Measurements from ENCODE around the gene RAB3B. TPM values are rescaled to one million over a fixed set of nuclear protein-coding genes. Genes with fewer than 3 reads are reported as not detected.
A peak's percentile ranks its signal among the peaks of the same experiment; 100 is the strongest.
"Not testable (repeated sequence)": the region's sequence is repeated elsewhere in the genome, so short reads cannot be mapped to it uniquely, and the experiment has no call there.

Gene RAB3B
- total RNA-seq, 1 donor from 2014 or later, result not detected

DNA sequence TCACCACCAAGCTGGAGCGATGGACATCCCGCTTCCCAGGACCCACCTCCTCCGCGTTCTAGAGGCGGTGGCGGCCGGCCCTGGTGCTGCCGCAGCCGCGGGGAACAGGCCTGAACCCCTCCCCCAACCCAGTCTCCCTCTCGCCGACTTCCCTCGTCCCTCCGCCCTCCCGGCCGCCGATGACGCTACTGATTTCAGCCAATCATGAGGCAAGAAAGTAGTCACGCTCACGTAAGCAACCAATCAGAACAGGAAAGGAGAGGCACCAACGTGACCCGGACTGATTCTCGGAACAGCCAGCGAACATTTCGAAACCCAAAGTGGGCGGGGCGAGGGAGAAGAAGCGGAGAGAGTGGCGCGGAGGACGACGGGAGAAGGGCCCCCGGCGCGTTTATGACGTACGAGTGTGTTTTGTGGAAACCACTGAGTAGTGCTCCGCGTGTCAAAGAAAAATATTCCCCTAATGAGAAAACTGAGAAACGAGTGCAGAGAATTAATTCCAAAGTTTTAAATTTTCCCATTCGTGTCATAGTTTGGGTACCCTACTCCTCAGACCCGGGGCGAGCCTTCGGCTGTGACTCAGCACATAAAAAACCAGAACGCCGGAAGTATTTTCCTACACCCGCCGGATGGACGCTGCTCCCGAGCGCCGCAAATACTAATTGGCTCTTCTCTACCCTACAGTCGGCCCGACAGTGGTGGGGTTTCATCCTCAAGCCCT, 111.7 kb downstream of the RAB3B start, which contains the start of gene NRDC:
NRDC (minus strand) TSS at position 112 of the 721 bp plus-strand sequence. CDS start 112 bp downstream, outside the sequence.
- H3K4me3 ChIP-seq, result peak within 1 kb of the TSS; percentile 93
- peaks cover 29% of the 10 kb centered on the region for H3K27me3 ChIP-seq (ENCODE audit: low read depth)
- no peaks in the 10 kb centered on the region for H3K9me3 ChIP-seq (replicated peaks)
- H3K36me3 ChIP-seq, result no peaks in the 10 kb centered on the region
- peak; percentile 100 for DNase-seq
- intact Hi-C loops (cut with micrococcal nuclease), result loop anchor here (10.0 kb wide), 1 partner anchor 264 kb away; the partner anchor contains the start of gene OSBPL9
- peak within 1 kb of the TSS; percentile 98 for H3K27ac ChIP-seq (replicated peaks)
- peaks cover 54% of the 10 kb centered on the region for H3K4me1 ChIP-seq
- TF ChIP-seq, protein P1, sequence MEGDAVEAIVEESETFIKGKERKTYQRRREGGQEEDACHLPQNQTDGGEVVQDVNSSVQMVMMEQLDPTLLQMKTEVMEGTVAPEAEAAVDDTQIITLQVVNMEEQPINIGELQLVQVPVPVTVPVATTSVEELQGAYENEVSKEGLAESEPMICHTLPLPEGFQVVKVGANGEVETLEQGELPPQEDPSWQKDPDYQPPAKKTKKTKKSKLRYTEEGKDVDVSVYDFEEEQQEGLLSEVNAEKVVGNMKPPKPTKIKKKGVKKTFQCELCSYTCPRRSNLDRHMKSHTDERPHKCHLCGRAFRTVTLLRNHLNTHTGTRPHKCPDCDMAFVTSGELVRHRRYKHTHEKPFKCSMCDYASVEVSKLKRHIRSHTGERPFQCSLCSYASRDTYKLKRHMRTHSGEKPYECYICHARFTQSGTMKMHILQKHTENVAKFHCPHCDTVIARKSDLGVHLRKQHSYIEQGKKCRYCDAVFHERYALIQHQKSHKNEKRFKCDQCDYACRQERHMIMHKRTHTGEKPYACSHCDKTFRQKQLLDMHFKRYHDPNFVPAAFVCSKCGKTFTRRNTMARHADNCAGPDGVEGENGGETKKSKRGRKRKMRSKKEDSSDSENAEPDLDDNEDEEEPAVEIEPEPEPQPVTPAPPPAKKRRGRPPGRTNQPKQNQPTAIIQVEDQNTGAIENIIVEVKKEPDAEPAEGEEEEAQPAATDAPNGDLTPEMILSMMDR (IDR thresholded peaks at IDR 0.05; ENCODE audit: borderline replicate concordance), result no peak

DNA sequence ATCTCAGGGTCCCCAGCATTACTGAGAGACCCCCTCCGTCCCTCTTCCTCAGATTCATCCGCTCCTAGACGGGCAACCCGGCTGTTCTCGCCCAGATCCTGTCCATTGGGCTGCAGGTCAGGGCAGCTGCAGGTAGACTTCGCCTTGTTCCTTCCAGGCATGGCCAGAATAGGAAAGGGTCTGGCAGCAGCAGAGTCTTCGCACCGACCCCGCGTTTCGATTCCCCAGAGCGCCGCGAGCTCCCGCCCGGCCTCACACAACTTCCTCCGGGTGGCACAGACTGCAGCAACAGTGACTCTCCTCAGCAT, 112.2 kb downstream of the RAB3B start:
- Histone ChIP-seq H3K4me1 (peaks cover 58% of the 10 kb centered on the region), H3K9me3 (replicated peaks) (no peaks in the 10 kb centered on the region), H3K36me3 (peaks cover under 1% of the 10 kb centered on the region), H3K27me3 (ENCODE audit: low read depth) (peaks cover 23% of the 10 kb centered on the region), H3K27ac (replicated peaks) (peak overlapping the region; percentile 98), H3K4me3 (peak overlapping the region; percentile 93)
- TF ChIP-seq, protein P1 (IDR thresholded peaks at IDR 0.05; ENCODE audit: borderline replicate concordance), result no peak
- DNase-seq, result no peak
- intact Hi-C loops (cut with micrococcal nuclease), result loop anchor here (10.0 kb wide), 1 partner anchor 263 kb away; the partner anchor contains the start of gene OSBPL9

DNA sequence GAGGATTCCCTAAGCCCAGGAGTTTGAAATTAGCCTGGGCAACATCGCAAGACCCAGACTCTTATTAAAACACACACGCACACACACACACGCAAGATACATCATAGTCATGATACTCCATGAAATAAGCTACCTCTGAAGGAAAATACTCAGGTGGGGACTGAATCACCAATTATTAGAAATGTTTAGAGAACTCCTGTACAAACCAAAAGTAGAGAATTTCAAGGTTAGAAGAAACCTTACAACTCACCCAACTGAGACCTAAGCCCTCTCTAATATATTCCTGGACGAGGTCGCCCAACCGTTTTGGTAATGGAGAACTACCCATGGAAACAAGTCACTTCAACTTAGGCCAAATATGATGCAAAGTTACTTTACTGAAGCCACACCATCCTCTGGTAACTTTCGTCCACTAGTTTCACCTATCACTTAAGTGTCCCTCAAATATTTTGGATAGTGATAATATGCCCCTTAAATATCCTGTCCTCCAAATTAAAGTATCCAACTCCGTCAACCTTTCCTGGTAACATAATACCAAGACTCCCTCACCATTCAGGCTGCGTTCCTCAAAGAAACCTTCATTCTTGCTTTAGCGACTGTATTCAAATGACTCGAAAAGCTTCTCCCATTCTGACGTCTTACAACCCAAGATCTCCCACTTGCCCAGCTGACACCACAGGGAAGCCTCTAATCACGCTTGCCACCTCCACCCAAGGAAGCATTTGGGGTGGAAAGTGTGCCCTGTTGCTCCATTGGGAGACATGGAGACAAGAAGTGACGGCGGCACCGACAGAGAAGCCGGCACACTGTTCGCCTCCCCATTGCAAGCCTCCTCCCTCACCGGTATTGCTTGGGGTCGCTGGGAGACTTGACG, 112.8 kb downstream of the RAB3B start:
- intact Hi-C loops (cut with micrococcal nuclease), result loop anchor here (10.0 kb wide), 1 partner anchor 263 kb away; the partner anchor contains the start of gene OSBPL9
- TF ChIP-seq, protein P1 (IDR thresholded peaks at IDR 0.05; ENCODE audit: borderline replicate concordance), result no peak
- peak overlapping the region; percentile 93 for H3K4me3 ChIP-seq
- H3K27me3 ChIP-seq (ENCODE audit: low read depth), result peaks cover 17% of the 10 kb centered on the region
- DNase-seq, result no peak
- no peaks in the 10 kb centered on the region for H3K9me3 ChIP-seq (replicated peaks)
- H3K36me3 ChIP-seq, result peaks cover 4% of the 10 kb centered on the region
- H3K4me1 ChIP-seq, result peaks cover 64% of the 10 kb centered on the region
- peak overlapping the region; percentile 98 for H3K27ac ChIP-seq (replicated peaks)

DNA sequence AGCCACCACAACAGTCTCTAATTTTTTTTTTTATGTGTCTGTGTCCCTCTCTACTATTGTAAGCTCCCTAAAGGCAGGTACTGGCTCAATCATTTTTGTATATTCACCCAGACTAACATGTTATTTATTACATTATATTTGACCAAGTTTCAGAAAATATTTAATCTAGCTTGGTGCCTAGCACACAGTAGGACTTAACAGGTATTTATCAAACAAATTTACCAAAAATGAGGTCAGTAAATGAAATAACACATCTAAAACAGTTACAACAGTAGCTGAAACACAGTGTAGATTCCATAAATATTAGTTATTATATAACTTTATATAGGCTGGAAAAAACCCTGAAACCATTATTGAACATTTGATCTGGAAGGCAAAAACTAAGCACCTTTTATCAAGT, 114.7 kb downstream of the RAB3B start:
- H3K4me3 ChIP-seq, result peak overlapping the region; percentile 93
- H3K27me3 ChIP-seq (ENCODE audit: low read depth), result no peaks in the 10 kb centered on the region
- H3K9me3 ChIP-seq (replicated peaks), result no peaks in the 10 kb centered on the region
- TF ChIP-seq, protein P1 (IDR thresholded peaks at IDR 0.05; ENCODE audit: borderline replicate concordance), result no peak
- no peak for DNase-seq
- H3K36me3 ChIP-seq, result peaks cover 4% of the 10 kb centered on the region
- peaks cover 80% of the 10 kb centered on the region for H3K4me1 ChIP-seq
- H3K27ac ChIP-seq (replicated peaks), result no peak overlapping the region
- intact Hi-C loops (cut with micrococcal nuclease), result loop anchor here (10.0 kb wide), 1 partner anchor 261 kb away; the partner anchor contains the start of gene OSBPL9

DNA sequence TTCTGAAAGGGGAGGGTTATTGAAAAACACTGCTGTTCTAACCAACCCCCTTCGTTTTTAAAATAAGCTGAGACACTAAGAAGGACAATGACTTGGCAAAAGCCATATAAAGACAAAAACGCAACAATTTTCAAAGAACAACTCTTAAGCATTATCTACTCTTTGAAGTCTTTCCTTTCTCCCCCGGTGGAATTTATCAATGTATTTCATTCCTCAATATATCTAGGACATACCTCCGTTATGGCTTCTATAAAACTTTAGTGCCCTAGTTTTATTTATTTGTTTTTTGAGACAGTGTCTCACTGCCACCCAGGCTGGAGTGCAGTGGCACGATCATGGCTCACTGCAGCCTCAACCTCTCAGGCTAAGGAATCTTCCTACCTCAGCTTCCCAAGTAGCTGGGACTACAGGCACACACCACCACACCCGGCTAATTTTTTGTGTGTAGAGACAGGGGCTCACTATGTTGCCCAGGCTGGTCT, 115.2 kb downstream of the RAB3B start:
- intact Hi-C loops (cut with micrococcal nuclease), result loop anchor here (10.0 kb wide), 1 partner anchor 261 kb away; the partner anchor contains the start of gene OSBPL9
- H3K9me3 ChIP-seq (replicated peaks), result no peaks in the 10 kb centered on the region

DNA sequence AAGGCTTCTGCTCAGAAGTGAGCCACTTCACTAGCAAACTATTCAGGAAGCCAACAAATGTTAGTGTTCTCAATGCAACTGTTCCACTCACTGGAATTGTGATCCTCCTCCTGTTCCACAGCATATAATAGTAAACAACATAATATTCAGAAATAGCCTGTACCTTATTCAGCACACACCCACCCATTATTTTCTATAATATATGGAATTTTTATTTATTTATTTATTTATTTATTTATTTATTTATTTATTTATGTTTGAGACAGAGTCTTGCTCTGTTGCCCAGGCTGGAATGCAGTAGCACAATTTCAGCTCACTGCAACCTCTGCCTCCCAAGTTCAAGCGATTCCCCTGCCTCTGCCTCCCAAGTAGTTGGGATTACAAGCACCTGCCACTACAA, 117.2 kb downstream of the RAB3B start:
- not testable (repeated sequence) for H3K27me3 ChIP-seq (ENCODE audit: low read depth); H3K9me3 ChIP-seq (replicated peaks); H3K27ac ChIP-seq (replicated peaks); H3K4me3 ChIP-seq; H3K36me3 ChIP-seq; DNase-seq
- intact Hi-C loops (cut with micrococcal nuclease), result loop anchor here (10.0 kb wide), 1 partner anchor 258 kb away; the partner anchor contains the start of gene OSBPL9
- peaks cover 72% of the 10 kb centered on the region for H3K4me1 ChIP-seq

More for the DNA sequence above, 115.2 kb downstream of the RAB3B start:
- TF ChIP-seq, protein P1 (IDR thresholded peaks at IDR 0.05; ENCODE audit: borderline replicate concordance), result no peak
- H3K27me3 ChIP-seq (ENCODE audit: low read depth), result no peaks in the 10 kb centered on the region
- peaks cover 4% of the 10 kb centered on the region for H3K36me3 ChIP-seq
- H3K4me3 ChIP-seq, result peak overlapping the region; percentile 2
- H3K27ac ChIP-seq (replicated peaks), result no peak overlapping the region
- DNase-seq, result no peak
- H3K4me1 ChIP-seq, result peaks cover 82% of the 10 kb centered on the region

Data from left ventricle myocardium inferior (tissue), 1 donor.